ENCODE data around the gene TXN2. TPM values are rescaled to one million over a fixed set of nuclear protein-coding genes. Genes with fewer than 3 reads are reported as not detected.

TXN2 gene
- total and polyA plus RNA-seq, 2 donors (not counting 1 experiment from before 2014, with no cell fraction given) = 39.6 to 54.6 TPM

DNA sequence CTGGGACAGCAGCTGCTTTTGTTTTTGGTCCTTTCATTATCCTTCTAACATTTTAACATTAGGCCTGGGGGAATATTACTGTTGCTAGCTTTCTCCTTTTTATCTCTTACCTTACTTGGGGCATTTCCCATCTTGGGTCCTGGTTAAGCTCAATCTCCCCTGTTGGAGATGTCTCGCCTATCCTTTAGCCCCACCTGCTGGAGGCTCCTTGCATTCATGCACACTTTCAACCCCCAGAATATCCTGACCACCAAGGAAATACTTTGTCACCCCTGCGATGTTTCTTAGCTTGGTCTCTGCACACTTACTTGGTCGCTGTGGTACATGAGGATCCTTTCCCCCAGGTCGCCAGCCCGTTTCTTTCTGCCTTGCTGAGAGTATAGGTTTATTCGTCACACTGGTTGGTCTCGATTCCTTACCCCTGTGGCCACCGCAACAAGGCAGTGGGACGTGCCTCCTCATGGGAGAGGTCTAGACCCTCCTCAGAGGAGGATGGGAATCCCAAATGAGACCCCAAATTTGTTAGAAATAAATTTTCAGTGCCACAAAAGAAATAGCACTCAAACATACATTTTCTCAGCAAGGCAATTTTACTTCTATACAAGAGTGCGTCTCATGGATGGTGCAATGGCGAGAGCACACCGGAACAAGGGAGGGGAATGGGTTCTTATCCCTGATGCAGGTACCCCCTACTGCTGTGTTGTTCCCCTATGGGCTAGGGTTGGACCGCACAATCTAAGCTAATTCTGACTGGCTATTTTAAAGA, 5.4 kb upstream of the TXN2 start:
- H3K4me2 ChIP-seq (replicated peaks; ENCODE audit: low read depth, low read length, poor library complexity, severe bottlenecking) = no peak overlapping the region

More for the DNA sequence above, 5.4 kb upstream of the TXN2 start:
- Histone ChIP-seq H3K36me3 (replicated peaks in 1 of 2; ENCODE audit: control extremely low read depth in 1 of 2, control insufficient read depth in 1 of 2, extremely low read depth in 1 of 2, insufficient read depth in 2 of 2, low read length in 1 of 2) (no peaks in the 10 kb centered on the region), H4K20me1 (ENCODE audit: control insufficient read depth, insufficient read depth, low read length, poor library complexity, severe bottlenecking) (no peaks in the 10 kb centered on the region), H2AFZ (ENCODE audit: insufficient read depth, low read depth, low read length, poor library complexity, severe bottlenecking) (no peak overlapping the region), H3K27me3 (replicated peaks in 1 of 4; ENCODE audit: control extremely low read depth in 1 of 4, control insufficient read depth in 3 of 4, insufficient read depth in 4 of 4, low read length in 3 of 4) (no peaks in the 10 kb centered on the region), H3K4me1 (ENCODE audit: control insufficient read depth in 2 of 2, insufficient read depth in 2 of 2, low read length in 2 of 2) (peaks cover 11 to 14% of the 10 kb centered on the region in 2 donors), H3K79me2 (ENCODE audit: control insufficient read depth, insufficient read depth, low read length) (no peaks in the 10 kb centered on the region), H3K9me3 (ENCODE audit: control extremely low read depth in 1 of 3, control insufficient read depth in 2 of 3, insufficient read depth in 1 of 3, low read length in 2 of 3) (peaks cover 0 to 4% (median 0%) of the 10 kb centered on the region in 3 donors), H3K4me3 (ENCODE audit: control extremely low read depth in 1 of 5, extremely low read depth in 1 of 5, insufficient read depth in 1 of 5, low read depth in 2 of 5, low read length in 4 of 5) (no peak overlapping the region), H3K27ac (ENCODE audit: low read length in 2 of 2) (no peak overlapping the region), H3K9ac (ENCODE audit: low read length) (no peak overlapping the region)
- intact Hi-C loops (cut with micrococcal nuclease) = loop anchor here (1.0 kb wide), 1 partner anchor 186 kb away; no protein-coding TSS in a partner anchor
- Mint-ChIP-seq H3K4me1 (peaks cover 12% of the 10 kb centered on the region), H3K9me3 (ENCODE audit: insufficient read depth) (no peaks in the 10 kb centered on the region), H3K4me3 (no peak overlapping the region), H3K27me3 (no peaks in the 10 kb centered on the region), H3K27ac (peak overlapping the region; percentile 38)
- TF ChIP-seq EZH2 (IDR thresholded peaks at IDR 0.05; ENCODE audit: borderline replicate concordance, insufficient read depth, low read depth, low read length, poor library complexity, severe bottlenecking) (no peak), CTCF (IDR thresholded peaks at IDR 0.05) (peak; percentile 74)
- POLR2A ChIA-PET = no interaction called here
- CTCF ChIA-PET = interaction anchor here (0.5 to 29.7 kb wide), 52 partner anchors 11 to 1181 kb away, joined by 3 to 607 read pairs (median 4); partner anchors contain the start of genes APOL2, APOL3 and FOXRED2
- 93% methylated on average over 6 of the region's 13 CpGs for WGBS (ENCODE audit: insufficient coverage)
- DNase-seq (peak; percentile 77), ATAC-seq (ENCODE audit: low read depth) (no peak)

All from B cell (primary cell).